ENCODE results near the gene CCDC117. TPM values are rescaled to one million over a fixed set of nuclear protein-coding genes. Genes with fewer than 3 reads are reported as not detected.

CCDC117 gene
- total and polyA plus RNA-seq, 4 donors = 8.1 to 24.0 (median 16.2) TPM

DNA sequence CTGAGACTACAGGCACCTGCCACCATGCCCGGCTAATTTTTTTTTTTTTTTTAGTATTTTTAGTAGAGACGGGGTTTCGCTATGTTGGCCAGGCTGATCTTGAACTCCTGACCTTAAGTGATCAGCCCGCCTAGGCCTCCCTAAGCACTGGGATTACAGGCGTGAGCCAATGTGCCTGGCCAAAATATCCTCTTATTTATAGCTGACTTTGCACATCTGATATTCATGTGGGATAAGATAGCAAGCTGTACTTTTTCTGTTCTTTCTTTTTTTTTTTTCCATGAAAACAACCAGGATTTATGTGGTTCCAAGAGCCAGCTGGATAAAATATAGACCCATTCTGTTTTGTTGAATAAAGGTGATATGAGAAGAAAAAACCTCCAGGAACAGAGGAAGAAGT is 40.0 kb downstream of the CCDC117 start (continued):
- TF ChIP-seq, protein P1, sequence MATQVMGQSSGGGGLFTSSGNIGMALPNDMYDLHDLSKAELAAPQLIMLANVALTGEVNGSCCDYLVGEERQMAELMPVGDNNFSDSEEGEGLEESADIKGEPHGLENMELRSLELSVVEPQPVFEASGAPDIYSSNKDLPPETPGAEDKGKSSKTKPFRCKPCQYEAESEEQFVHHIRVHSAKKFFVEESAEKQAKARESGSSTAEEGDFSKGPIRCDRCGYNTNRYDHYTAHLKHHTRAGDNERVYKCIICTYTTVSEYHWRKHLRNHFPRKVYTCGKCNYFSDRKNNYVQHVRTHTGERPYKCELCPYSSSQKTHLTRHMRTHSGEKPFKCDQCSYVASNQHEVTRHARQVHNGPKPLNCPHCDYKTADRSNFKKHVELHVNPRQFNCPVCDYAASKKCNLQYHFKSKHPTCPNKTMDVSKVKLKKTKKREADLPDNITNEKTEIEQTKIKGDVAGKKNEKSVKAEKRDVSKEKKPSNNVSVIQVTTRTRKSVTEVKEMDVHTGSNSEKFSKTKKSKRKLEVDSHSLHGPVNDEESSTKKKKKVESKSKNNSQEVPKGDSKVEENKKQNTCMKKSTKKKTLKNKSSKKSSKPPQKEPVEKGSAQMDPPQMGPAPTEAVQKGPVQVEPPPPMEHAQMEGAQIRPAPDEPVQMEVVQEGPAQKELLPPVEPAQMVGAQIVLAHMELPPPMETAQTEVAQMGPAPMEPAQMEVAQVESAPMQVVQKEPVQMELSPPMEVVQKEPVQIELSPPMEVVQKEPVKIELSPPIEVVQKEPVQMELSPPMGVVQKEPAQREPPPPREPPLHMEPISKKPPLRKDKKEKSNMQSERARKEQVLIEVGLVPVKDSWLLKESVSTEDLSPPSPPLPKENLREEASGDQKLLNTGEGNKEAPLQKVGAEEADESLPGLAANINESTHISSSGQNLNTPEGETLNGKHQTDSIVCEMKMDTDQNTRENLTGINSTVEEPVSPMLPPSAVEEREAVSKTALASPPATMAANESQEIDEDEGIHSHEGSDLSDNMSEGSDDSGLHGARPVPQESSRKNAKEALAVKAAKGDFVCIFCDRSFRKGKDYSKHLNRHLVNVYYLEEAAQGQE (IDR thresholded peaks at IDR 0.05) = no peak
- TF ChIP-seq RXRA (IDR thresholded peaks at IDR 0.05) = peak; percentile 36 to 72

DNA sequence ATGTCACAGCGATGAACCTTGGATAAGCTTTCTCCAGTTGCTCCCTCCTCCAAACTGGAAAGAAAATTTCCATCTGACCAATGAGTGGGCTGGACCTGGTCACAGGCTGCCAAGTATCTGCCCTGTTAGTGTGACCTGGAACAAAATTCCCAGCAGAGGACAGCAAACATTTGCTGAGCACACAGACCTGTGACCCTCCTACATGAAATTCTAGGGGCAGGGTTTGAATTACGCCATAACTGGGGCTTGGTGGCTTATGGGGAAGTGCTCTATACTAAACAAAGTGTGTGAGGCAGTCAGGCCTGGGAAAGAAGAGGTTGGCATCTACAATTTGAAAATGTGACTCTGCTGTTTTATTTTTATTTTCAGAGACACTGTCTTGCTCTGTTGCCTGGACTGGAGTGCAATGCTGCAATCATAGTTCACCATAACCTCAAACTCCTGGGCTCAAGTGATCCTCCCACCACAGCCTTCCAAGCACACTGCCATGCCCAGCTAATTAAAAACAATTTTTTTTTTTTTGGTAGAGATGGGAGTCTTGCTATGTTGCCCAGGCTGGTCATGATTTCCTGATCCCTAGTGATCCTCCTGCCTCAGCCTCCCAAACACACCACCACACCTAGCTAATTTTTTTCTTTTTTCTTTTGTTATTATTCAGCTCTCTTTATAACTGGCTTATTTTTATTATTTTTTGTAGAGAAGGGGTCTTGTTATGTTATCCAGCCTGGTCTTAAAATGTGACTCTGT is 41.5 kb downstream of the CCDC117 start:
- Histone ChIP-seq H3K4me1 (ENCODE audit: control insufficient read depth in 4 of 4, insufficient read depth in 4 of 4, low read length in 3 of 4) (peaks cover 33 to 76% (median 65%) of the 10 kb centered on the region in 4 donors), H3K9ac (ENCODE audit: low read depth in 1 of 2, low read length in 2 of 2) (peak overlapping the region in 1 of 2 donors; percentile 52), H3K27ac (ENCODE audit: low read depth in 1 of 2, low read length in 2 of 2) (peak overlapping the region; percentile 83 to 94)

More for the DNA sequence above, 41.5 kb downstream of the CCDC117 start:
- peak; percentile 57 for DNase-seq (ENCODE audit: low spot score)
- Histone ChIP-seq H3K27me3 (ENCODE audit: control insufficient read depth in 4 of 4, insufficient read depth in 4 of 4, low read length in 3 of 4) (no peaks in the 10 kb centered on the region), H3K36me3 (ENCODE audit: control insufficient read depth in 4 of 4, insufficient read depth in 3 of 4, low read depth in 1 of 4, low read length in 3 of 4) (no peaks in the 10 kb centered on the region), H3K4me3 (ENCODE audit: low read depth in 1 of 3, low read length in 3 of 3) (no peak overlapping the region), H3K9me3 (ENCODE audit: control insufficient read depth in 4 of 4, low read length in 3 of 4) (no peaks in the 10 kb centered on the region)
- TF ChIP-seq RAD21 (IDR thresholded peaks at IDR 0.05) = peak; percentile 52 to 53
- peak; percentile 97 for TF ChIP-seq HNF4A (conservative IDR thresholded peaks at IDR 0.05)
- TF ChIP-seq NR2F2 (IDR thresholded peaks at IDR 0.05) = peak; percentile 96
- peak; percentile 50 for TF ChIP-seq TAF1 (conservative IDR thresholded peaks at IDR 0.05)
- TF ChIP-seq HNF4G (IDR thresholded peaks at IDR 0.05) = peak; percentile 87
- TF ChIP-seq, protein P2, sequence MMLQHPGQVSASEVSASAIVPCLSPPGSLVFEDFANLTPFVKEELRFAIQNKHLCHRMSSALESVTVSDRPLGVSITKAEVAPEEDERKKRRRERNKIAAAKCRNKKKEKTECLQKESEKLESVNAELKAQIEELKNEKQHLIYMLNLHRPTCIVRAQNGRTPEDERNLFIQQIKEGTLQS (IDR thresholded peaks at IDR 0.05) = peak; percentile 83
- peak; percentile 87 to 95 for TF ChIP-seq JUND (IDR thresholded peaks at IDR 0.05)
- peak in 1 of 2 donors; percentile 47 for TF ChIP-seq GABPA (IDR thresholded peaks at IDR 0.05 in 1 of 2, conservative IDR thresholded peaks at IDR 0.05 in 1 of 2)
- peak; percentile 69 for TF ChIP-seq FOXA1 (IDR thresholded peaks at IDR 0.05)
- peak; percentile 73 for TF ChIP-seq FOXA2 (IDR thresholded peaks at IDR 0.05)
- TF ChIP-seq SP1 (IDR thresholded peaks at IDR 0.05) = peak; percentile 99
- TF ChIP-seq, protein P3, sequence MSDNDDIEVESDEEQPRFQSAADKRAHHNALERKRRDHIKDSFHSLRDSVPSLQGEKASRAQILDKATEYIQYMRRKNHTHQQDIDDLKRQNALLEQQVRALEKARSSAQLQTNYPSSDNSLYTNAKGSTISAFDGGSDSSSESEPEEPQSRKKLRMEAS (IDR thresholded peaks at IDR 0.05) = peak; percentile 92
- TF ChIP-seq, protein P1 (IDR thresholded peaks at IDR 0.05) = peak; percentile 76
- peak; percentile 64 to 81 for TF ChIP-seq EGR1 (IDR thresholded peaks at IDR 0.05; ENCODE audit: low read depth in 2 of 2)
- peak; percentile 91 for TF ChIP-seq YY1 (IDR thresholded peaks at IDR 0.05)
- TF ChIP-seq RXRA (IDR thresholded peaks at IDR 0.05) = peak; percentile 96 to 98
- TF ChIP-seq, protein P4, sequence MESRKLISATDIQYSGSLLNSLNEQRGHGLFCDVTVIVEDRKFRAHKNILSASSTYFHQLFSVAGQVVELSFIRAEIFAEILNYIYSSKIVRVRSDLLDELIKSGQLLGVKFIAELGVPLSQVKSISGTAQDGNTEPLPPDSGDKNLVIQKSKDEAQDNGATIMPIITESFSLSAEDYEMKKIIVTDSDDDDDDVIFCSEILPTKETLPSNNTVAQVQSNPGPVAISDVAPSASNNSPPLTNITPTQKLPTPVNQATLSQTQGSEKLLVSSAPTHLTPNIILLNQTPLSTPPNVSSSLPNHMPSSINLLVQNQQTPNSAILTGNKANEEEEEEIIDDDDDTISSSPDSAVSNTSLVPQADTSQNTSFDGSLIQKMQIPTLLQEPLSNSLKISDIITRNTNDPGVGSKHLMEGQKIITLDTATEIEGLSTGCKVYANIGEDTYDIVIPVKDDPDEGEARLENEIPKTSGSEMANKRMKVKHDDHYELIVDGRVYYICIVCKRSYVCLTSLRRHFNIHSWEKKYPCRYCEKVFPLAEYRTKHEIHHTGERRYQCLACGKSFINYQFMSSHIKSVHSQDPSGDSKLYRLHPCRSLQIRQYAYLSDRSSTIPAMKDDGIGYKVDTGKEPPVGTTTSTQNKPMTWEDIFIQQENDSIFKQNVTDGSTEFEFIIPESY (IDR thresholded peaks at IDR 0.05) = peak; percentile 90
- TF ChIP-seq, protein P5, sequence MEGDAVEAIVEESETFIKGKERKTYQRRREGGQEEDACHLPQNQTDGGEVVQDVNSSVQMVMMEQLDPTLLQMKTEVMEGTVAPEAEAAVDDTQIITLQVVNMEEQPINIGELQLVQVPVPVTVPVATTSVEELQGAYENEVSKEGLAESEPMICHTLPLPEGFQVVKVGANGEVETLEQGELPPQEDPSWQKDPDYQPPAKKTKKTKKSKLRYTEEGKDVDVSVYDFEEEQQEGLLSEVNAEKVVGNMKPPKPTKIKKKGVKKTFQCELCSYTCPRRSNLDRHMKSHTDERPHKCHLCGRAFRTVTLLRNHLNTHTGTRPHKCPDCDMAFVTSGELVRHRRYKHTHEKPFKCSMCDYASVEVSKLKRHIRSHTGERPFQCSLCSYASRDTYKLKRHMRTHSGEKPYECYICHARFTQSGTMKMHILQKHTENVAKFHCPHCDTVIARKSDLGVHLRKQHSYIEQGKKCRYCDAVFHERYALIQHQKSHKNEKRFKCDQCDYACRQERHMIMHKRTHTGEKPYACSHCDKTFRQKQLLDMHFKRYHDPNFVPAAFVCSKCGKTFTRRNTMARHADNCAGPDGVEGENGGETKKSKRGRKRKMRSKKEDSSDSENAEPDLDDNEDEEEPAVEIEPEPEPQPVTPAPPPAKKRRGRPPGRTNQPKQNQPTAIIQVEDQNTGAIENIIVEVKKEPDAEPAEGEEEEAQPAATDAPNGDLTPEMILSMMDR (IDR thresholded peaks at IDR 0.05; ENCODE audit: low read depth, low read length, missing input control) = no peak
- WGBS = 18% methylated on average over 2 of the region's 2 CpGs

Measured in liver (tissue), 9 donors.